Natural killer cell (primary cell): ENCODE results near the gene RBM4B. TPM values are rescaled to one million over a fixed set of nuclear protein-coding genes. Genes with fewer than 3 reads are reported as not detected.

Experiments used
- ATAC-seq, 3 donors: fragments of 150-1000 bp in 2 of 3; fragments of 200-7000 bp in 1 of 3; cut with Tn5 transposase; 1 replicate in 1 of 3; 2 replicates in 2 of 3; pipeline ENCODE4 v1.10.0; 2021; ENCODE audit warnings: mild to moderate bottlenecking in 2 of 3, moderate library complexity in 2 of 3
- DNase-seq, 2 donors: peaks; one replicate each; pipeline versions ENCODE4 v3.0.0 to v3.0.0-alpha.2; 2013 to 2021; ENCODE audit warnings: mixed read lengths in 1 of 2
- H3K27ac ChIP-seq: one replicate; pipeline ENCODE4 v1.5.1; 2013; ENCODE audit warnings: mild to moderate bottlenecking, low read length
- H3K27me3 ChIP-seq: one replicate; pipeline ENCODE4 v1.6.1; 2013; ENCODE audit warnings: low read length; ENCODE audit not compliant: control insufficient read depth, insufficient read depth
- H3K36me3 ChIP-seq: one replicate; pipeline ENCODE4 v1.6.1; 2013; ENCODE audit warnings: low read length; ENCODE audit not compliant: control insufficient read depth, insufficient read depth
- H3K4me1 ChIP-seq: one replicate; pipeline ENCODE4 v1.6.1; 2013; ENCODE audit warnings: low read length; ENCODE audit not compliant: control insufficient read depth, insufficient read depth
- H3K4me3 ChIP-seq: one replicate; pipeline ENCODE4 v1.5.1; 2013; ENCODE audit warnings: low read length
- H3K9me3 ChIP-seq: one replicate; pipeline ENCODE4 v1.6.1; 2013; ENCODE audit warnings: low read length; ENCODE audit not compliant: control insufficient read depth, insufficient read depth
- H3K27ac Mint-ChIP-seq, 2 donors: one replicate each; pipeline ENCODE4 v1.8.0; 2022; ENCODE audit warnings: mild to moderate bottlenecking in 2 of 2, mixed read lengths in 2 of 2, moderate library complexity in 1 of 2
- H3K27me3 Mint-ChIP-seq, 2 donors: one replicate each; pipeline ENCODE4 v1.8.0; 2022; ENCODE audit warnings: low read depth in 2 of 2, mixed read lengths in 2 of 2
- H3K36me3 Mint-ChIP-seq: one replicate; pipeline ENCODE4 v1.8.0; 2022; ENCODE audit warnings: mixed read lengths
- H3K4me1 Mint-ChIP-seq, 2 donors: one replicate each; pipeline ENCODE4 v1.8.0; 2022; ENCODE audit warnings: mixed read lengths in 2 of 2
- H3K4me3 Mint-ChIP-seq: one replicate; pipeline ENCODE4 v1.8.0; 2022; ENCODE audit warnings: mild to moderate bottlenecking, moderate library complexity, mixed read lengths
- H3K9me3 Mint-ChIP-seq, 2 donors: one replicate each; pipeline ENCODE4 v1.8.0; 2022; ENCODE audit warnings: mixed read lengths in 2 of 2
- WGBS: methylation state at CpG from one replicate; pipeline ENCODE4 v1.1.7; 2013; ENCODE audit warnings: missing lambda C conversion rate; ENCODE audit not compliant: insufficient coverage; 5-methylcytosine and 5-hydroxymethylcytosine counted together
- intact Hi-C: fragments of 100-400 bp; cut with micrococcal nuclease; formaldehyde crosslinking; loops from one replicate; pipeline ENCODE4 v1.14.2; 2022
- total RNA-seq, 4 donors: library from RNA; stranded (reverse); fragments of 120-200 nt in 1 of 4; gene quantifications; one replicate each; pipeline versions ENCODE4 v1.2.3 to v1.2.4, GENCODE V29; 2013 to 2022
- TF ChIP-seq, protein P1 (sequence below): fragments of 200-600 bp; IDR thresholded peaks from one replicate; pipeline ENCODE4 v1.8.0; 2022; ENCODE audit warnings: antibody characterized with exemption

Gene RBM4B
- total RNA-seq, 3 donors from 2014 or later (not counting 1 experiment from before 2014, with no cell fraction given), result 11.1 to 23.0 (median 12.4) TPM

DNA sequence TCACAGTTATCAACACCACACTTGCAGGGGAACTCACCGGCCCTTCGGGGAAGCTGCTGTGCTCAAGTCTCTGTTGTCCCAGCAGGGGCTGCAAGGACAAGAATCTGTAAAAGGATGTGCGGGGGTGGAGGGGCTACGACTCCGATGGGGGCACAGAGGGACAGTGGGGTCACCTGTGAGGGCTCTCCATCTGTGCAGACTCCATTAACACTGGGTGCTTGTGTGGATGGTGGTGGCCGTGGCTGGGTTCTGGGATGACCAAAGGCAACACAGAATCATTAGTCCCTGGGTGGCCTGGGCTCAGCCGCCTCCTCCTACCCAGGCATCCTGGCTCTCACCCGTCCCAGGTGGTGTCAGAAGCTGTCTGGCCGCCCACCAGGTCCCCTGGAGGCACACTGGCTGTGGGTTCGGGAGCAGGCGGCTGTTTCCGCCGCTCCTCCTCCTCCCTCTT lies 10.2 kb upstream of the RBM4B start:
- H3K27me3 ChIP-seq, result no peaks in the 10 kb centered on the region
- ATAC-seq, result no peak
- WGBS, result 86% methylated on average over 13 of the region's 13 CpGs

DNA sequence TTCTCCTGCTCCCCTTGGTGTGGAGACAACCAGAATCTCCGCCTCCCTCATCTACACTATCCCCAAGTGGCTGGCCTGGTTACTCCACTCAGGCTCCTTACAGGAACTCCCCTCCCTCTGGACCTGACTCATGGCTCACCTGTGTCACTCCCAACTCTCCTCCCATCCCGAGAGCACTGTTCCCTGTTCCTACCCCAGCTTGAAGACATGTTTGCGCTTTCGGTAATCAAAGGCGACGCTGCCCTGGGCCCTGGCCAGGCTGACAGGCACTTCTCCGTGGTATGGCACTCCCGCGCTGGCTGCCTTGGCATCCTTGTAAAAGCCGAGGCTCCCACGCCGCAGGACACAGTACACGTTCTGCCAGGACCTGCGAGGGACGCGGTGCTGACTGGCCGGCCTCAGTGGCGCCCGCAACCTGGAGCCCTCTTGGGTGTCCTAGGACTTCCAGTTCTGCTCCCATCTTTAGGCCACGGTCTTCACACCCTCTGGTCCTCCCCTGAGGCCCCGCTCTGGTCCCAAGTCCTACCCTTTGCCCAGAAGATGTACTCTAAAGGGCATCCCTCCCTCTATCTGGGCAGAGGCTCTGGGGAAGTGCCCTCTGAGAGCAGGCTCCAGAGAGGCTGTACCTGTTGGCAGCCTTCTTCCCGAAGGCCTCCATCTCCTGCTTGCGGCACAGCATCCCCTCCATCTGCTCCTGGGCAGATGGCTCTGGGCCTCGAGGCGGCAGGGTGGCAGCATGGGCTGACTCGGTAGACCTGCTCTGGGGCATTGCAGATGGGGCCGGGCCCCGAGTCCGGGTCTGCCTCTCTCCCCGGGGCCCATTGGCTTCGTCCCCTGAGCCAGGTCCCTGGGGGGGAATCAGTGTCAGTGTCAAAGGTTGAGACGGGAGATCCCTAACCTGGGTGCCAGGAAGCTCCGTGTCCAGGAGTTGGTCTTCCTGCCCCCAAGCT lies 9.4 kb upstream of the RBM4B start:
- H3K36me3 Mint-ChIP-seq, result no peaks in the 10 kb centered on the region
- peaks cover 0 to 3% of the 10 kb centered on the region in 2 donors for H3K27me3 Mint-ChIP-seq
- WGBS, result 90% methylated on average over 33 of the region's 33 CpGs
- Histone ChIP-seq H3K27me3 (no peaks in the 10 kb centered on the region), H3K9me3 (no peaks in the 10 kb centered on the region), H3K27ac (no peak overlapping the region), H3K4me1 (no peaks in the 10 kb centered on the region), H3K36me3 (no peaks in the 10 kb centered on the region), H3K4me3 (no peak overlapping the region)
- intact Hi-C loops, result no loop called here
- no peak overlapping the region for H3K27ac Mint-ChIP-seq
- ATAC-seq, result no peak
- DNase-seq, result no peak
- TF ChIP-seq, protein P1, sequence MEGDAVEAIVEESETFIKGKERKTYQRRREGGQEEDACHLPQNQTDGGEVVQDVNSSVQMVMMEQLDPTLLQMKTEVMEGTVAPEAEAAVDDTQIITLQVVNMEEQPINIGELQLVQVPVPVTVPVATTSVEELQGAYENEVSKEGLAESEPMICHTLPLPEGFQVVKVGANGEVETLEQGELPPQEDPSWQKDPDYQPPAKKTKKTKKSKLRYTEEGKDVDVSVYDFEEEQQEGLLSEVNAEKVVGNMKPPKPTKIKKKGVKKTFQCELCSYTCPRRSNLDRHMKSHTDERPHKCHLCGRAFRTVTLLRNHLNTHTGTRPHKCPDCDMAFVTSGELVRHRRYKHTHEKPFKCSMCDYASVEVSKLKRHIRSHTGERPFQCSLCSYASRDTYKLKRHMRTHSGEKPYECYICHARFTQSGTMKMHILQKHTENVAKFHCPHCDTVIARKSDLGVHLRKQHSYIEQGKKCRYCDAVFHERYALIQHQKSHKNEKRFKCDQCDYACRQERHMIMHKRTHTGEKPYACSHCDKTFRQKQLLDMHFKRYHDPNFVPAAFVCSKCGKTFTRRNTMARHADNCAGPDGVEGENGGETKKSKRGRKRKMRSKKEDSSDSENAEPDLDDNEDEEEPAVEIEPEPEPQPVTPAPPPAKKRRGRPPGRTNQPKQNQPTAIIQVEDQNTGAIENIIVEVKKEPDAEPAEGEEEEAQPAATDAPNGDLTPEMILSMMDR, result no peak
- no peaks in the 10 kb centered on the region for H3K9me3 Mint-ChIP-seq
- no peak overlapping the region for H3K4me3 Mint-ChIP-seq
- no peaks in the 10 kb centered on the region for H3K4me1 Mint-ChIP-seq

More for the DNA sequence above, 10.2 kb upstream of the RBM4B start:
- intact Hi-C loops, result no loop called here
- H3K27ac ChIP-seq, result no peak overlapping the region
- peaks cover 0 to 3% of the 10 kb centered on the region in 2 donors for H3K27me3 Mint-ChIP-seq
- no peaks in the 10 kb centered on the region for H3K4me1 Mint-ChIP-seq
- H3K36me3 Mint-ChIP-seq, result no peaks in the 10 kb centered on the region
- no peaks in the 10 kb centered on the region for H3K36me3 ChIP-seq
- no peak overlapping the region for H3K4me3 Mint-ChIP-seq
- no peak overlapping the region for H3K4me3 ChIP-seq
- no peaks in the 10 kb centered on the region for H3K9me3 Mint-ChIP-seq
- TF ChIP-seq, protein P1, result no peak
- no peaks in the 10 kb centered on the region for H3K4me1 ChIP-seq
- no peak overlapping the region for H3K27ac Mint-ChIP-seq
- no peaks in the 10 kb centered on the region for H3K9me3 ChIP-seq
- no peak for DNase-seq

DNA sequence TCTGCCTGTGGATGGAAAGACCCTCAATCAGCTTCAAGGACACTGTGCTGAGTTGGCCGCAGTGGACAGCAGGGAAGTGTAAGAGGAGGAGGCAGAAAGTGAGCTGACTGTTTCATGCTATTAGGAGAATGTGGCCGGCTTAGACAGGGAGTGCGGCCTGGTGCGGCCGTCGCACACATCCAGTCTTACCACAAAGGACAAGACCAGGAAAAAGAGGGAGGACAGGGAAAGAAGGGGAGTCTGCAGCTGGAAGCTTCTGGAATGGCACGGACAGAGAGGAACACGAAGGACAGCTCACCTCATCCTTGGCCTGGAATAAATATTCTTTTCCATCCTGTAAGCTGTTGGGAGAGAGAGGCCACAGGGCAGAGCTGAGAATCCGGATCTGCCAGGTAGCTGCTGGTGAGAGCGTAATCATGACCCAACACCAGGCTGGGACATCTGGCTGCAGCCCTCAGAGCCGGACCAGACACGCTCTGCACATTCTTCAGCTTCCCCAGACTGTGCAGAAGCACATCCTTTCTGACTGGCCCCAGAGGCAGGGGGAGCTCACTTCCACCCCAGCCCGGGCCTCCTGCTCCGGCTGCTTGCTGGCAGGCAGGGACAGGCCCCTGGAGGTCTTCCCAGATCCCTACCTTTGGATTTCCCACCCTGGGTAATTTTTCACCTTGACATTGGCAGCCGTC lies 8.6 kb upstream of the RBM4B start:
- WGBS, result 97% methylated on average over 15 of the region's 15 CpGs
- Histone ChIP-seq H3K27me3 (no peaks in the 10 kb centered on the region), H3K4me1 (no peaks in the 10 kb centered on the region), H3K9me3 (no peaks in the 10 kb centered on the region), H3K36me3 (no peaks in the 10 kb centered on the region), H3K4me3 (no peak overlapping the region), H3K27ac (no peak overlapping the region)
- Mint-ChIP-seq H3K36me3 (no peaks in the 10 kb centered on the region), H3K4me1 (no peaks in the 10 kb centered on the region), H3K27ac (no peak overlapping the region), H3K27me3 (peaks cover 0 to 3% of the 10 kb centered on the region in 2 donors), H3K9me3 (no peaks in the 10 kb centered on the region), H3K4me3 (no peak overlapping the region)
- TF ChIP-seq, protein P1, result no peak
- no peak for ATAC-seq
- intact Hi-C loops, result no loop called here
- no peak for DNase-seq
